Chondrocyte (in vitro differentiated cells): Measurements from ENCODE around the gene COMMD3. TPM values are rescaled to one million over a fixed set of nuclear protein-coding genes. Genes with fewer than 3 reads are reported as not detected.
A peak's percentile ranks its signal among the peaks of the same experiment; 100 is the strongest.

Experiments
- DNase-seq: peaks from one replicate; pipeline ENCODE4 v3.0.0; 2021; ENCODE audit warnings: mixed read lengths, low spot score
- H3K27ac Mint-ChIP-seq: one replicate; pipeline ENCODE4 v1.8.0; 2021; ENCODE audit warnings: mild to moderate bottlenecking, moderate library complexity, mixed read lengths; ENCODE audit not compliant: unreplicated experiment
- H3K27me3 Mint-ChIP-seq: 2 replicates; pipeline ENCODE4 v1.8.0; 2021; ENCODE audit warnings: low read depth, mixed read lengths
- H3K36me3 Mint-ChIP-seq: 2 replicates; pipeline ENCODE4 v1.8.0; 2021; ENCODE audit warnings: low read depth, mixed read lengths
- H3K4me1 Mint-ChIP-seq: 2 replicates; pipeline ENCODE4 v1.8.0; 2021; ENCODE audit warnings: low read depth, mild to moderate bottlenecking, mixed read lengths
- H3K4me3 Mint-ChIP-seq: one replicate; pipeline ENCODE4 v1.8.0; 2021; ENCODE audit warnings: mild to moderate bottlenecking, moderate library complexity, mixed read lengths; ENCODE audit not compliant: unreplicated experiment
- H3K9me3 Mint-ChIP-seq: 2 replicates; pipeline ENCODE4 v1.8.0; 2021; ENCODE audit warnings: low read depth, mixed read lengths
- total RNA-seq: library from RNA; stranded (reverse); gene quantifications from 3 replicates; pipeline ENCODE4 v1.2.1, GENCODE V29; 2021
- TF ChIP-seq, protein P1 (sequence below): fragments of 200-600 bp; sonication (generic); IDR thresholded peaks from 2 replicates; pipeline ENCODE4 v1.5.0; 2021; ENCODE audit warnings: antibody characterized with exemption, mild to moderate bottlenecking, moderate library complexity

COMMD3 gene
- total RNA-seq, 1 donor from 2014 or later = 51.4 TPM

- Mint-ChIP-seq H3K4me3 (peak overlapping the region; percentile 76), H3K27ac (peak overlapping the region; percentile 49), H3K4me1 (peaks cover 14% of the 10 kb centered on the region), H3K9me3 (peaks cover 3% of the 10 kb centered on the region), H3K27me3 (peaks cover 36% of the 10 kb centered on the region), H3K36me3 (peaks cover 4% of the 10 kb centered on the region)
- TF ChIP-seq, protein P1, sequence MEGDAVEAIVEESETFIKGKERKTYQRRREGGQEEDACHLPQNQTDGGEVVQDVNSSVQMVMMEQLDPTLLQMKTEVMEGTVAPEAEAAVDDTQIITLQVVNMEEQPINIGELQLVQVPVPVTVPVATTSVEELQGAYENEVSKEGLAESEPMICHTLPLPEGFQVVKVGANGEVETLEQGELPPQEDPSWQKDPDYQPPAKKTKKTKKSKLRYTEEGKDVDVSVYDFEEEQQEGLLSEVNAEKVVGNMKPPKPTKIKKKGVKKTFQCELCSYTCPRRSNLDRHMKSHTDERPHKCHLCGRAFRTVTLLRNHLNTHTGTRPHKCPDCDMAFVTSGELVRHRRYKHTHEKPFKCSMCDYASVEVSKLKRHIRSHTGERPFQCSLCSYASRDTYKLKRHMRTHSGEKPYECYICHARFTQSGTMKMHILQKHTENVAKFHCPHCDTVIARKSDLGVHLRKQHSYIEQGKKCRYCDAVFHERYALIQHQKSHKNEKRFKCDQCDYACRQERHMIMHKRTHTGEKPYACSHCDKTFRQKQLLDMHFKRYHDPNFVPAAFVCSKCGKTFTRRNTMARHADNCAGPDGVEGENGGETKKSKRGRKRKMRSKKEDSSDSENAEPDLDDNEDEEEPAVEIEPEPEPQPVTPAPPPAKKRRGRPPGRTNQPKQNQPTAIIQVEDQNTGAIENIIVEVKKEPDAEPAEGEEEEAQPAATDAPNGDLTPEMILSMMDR = peak; percentile 52
- DNase-seq = no peak
These were observed 19.2 kb downstream of the COMMD3 start for GRCh38 chr10:22335173-22335933.

GRCh38 chr10:22338185-22338900, 22.2 kb downstream of the COMMD3 start:
- Mint-ChIP-seq H3K36me3 (peaks cover 2% of the 10 kb centered on the region), H3K4me3 (no peak overlapping the region), H3K27me3 (peaks cover 50% of the 10 kb centered on the region), H3K9me3 (peaks cover 3% of the 10 kb centered on the region), H3K27ac (no peak overlapping the region), H3K4me1 (peaks cover 18% of the 10 kb centered on the region)
- TF ChIP-seq, protein P1 = no peak
- no peak for DNase-seq

GRCh38 chr10:22338931-22339330, 22.7 kb downstream of the COMMD3 start:
- H3K9me3 Mint-ChIP-seq = no peaks in the 10 kb centered on the region
- no peak overlapping the region for H3K4me3 Mint-ChIP-seq
- peaks cover 53% of the 10 kb centered on the region for H3K27me3 Mint-ChIP-seq
- H3K36me3 Mint-ChIP-seq = peaks cover 2% of the 10 kb centered on the region
- H3K27ac Mint-ChIP-seq = no peak overlapping the region
- peaks cover 18% of the 10 kb centered on the region for H3K4me1 Mint-ChIP-seq
- DNase-seq = no peak
- TF ChIP-seq, protein P1 = no peak

DNA sequence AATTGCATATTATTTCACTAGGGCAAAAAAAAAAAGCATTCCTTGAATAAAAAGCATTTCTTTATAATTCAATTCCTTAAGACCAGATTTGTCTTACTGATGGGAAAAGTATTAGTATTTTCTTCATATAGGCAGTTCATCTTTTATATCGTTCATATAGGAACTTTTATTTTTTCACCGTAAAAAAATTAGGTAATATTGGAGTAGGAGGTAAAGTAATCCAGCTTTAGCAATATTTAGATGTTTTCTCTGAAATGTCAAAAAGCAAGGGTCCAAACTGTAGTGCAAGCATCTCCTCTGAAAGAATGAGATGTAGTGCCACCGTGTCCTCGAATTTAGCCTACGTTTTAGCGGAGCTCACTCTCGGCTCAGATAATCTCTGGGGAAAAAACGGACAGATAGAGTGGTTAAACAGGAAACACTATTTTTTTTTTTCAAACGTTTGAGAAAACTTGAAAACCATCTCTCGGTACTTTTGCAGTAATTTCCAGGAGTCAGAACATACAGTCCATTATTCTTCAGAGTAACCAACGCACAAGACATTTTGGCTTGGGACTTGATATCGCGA, 23.7 kb downstream of the COMMD3 start:
- TF ChIP-seq, protein P1 = no peak
- Mint-ChIP-seq H3K4me1 (peaks cover 21% of the 10 kb centered on the region), H3K27ac (peak overlapping the region; percentile 94), H3K4me3 (peak overlapping the region; percentile 83), H3K27me3 (peaks cover 62% of the 10 kb centered on the region), H3K36me3 (peaks cover 5% of the 10 kb centered on the region), H3K9me3 (no peaks in the 10 kb centered on the region)
- DNase-seq = no peak
